ENCODE measurements around the gene UQCR10. TPM values are rescaled to one million over a fixed set of nuclear protein-coding genes. Genes with fewer than 3 reads are reported as not detected.

Gene UQCR10
- total and polyA plus RNA-seq, 2 of the 4 experiments (the other 2 are of a cell fraction) = 103 to 260 TPM

GRCh38 chr22:29757096-29757495 lies 10.1 kb upstream of the UQCR10 start:
- TF ChIP-seq RFX5 (IDR thresholded peaks at IDR 0.05; ENCODE audit: low read depth, low read length) = no peak
- no peak for TF ChIP-seq USF2 (IDR thresholded peaks at IDR 0.05; ENCODE audit: low read depth, low read length)
- no peak for TF ChIP-seq NFE2L2 (IDR thresholded peaks at IDR 0.05; ENCODE audit: low read depth, low read length)
- TF ChIP-seq MAFK (IDR thresholded peaks at IDR 0.05; ENCODE audit: low read depth, low read length) = no peak
- no peak for TF ChIP-seq CTCF (conservative IDR thresholded peaks at IDR 0.05; ENCODE audit: low read depth, low read length)
- no peak for TF ChIP-seq BHLHE40 (IDR thresholded peaks at IDR 0.05; ENCODE audit: low read depth, low read length)
- TF ChIP-seq POLR2A (IDR thresholded peaks at IDR 0.05; ENCODE audit: low read depth, low read length) = no peak
- no peak for TF ChIP-seq MXI1 (IDR thresholded peaks at IDR 0.05; ENCODE audit: borderline replicate concordance, low read depth, low read length)
- no peak for TF ChIP-seq SMC3 (IDR thresholded peaks at IDR 0.05; ENCODE audit: low read depth, low read length)
- TF ChIP-seq MAZ (IDR thresholded peaks at IDR 0.05; ENCODE audit: borderline replicate concordance, low read depth, low read length) = no peak
- TF ChIP-seq RCOR1 (IDR thresholded peaks at IDR 0.05; ENCODE audit: insufficient replicate concordance, low read length) = no peak
- no peak for TF ChIP-seq CHD1 (IDR thresholded peaks at IDR 0.05; ENCODE audit: low read depth, low read length)
- no peak for TF ChIP-seq ELK1 (IDR thresholded peaks at IDR 0.05; ENCODE audit: borderline replicate concordance, low read depth, low read length)
- no peak for TF ChIP-seq FOS (IDR thresholded peaks at IDR 0.05; ENCODE audit: low read depth, low read length)
- TF ChIP-seq CEBPB (IDR thresholded peaks at IDR 0.05; ENCODE audit: low read depth, low read length) = no peak
- TF ChIP-seq RAD21 (IDR thresholded peaks at IDR 0.05; ENCODE audit: low read length) = no peak
- no peak overlapping the region for H3K27ac ChIP-seq (ENCODE audit: insufficient read depth, low read length)
- ChIA-PET CTCF (no interaction called here), POLR2A (ENCODE audit: unreplicated experiment) (no interaction called here)
- no peak overlapping the region for H2AFZ ChIP-seq (replicated peaks; ENCODE audit: low read length, poor library complexity)
- WGBS, 2 experiments (ENCODE audit: extremely low coverage in 2 of 2, insufficient read length in 1 of 2) = no CpG with 5 or more reads among the region's 3 CpGs
- no peak overlapping the region for H3K56ac ChIP-seq (ENCODE audit: extremely low read depth, insufficient read depth, low read length)
- BruUV-seq (replicated peaks) = no TSS peak
- no peak overlapping the region for H4K5ac ChIP-seq (ENCODE audit: low read depth, low read length)
- no peaks in the 10 kb centered on the region for H3K9me3 ChIP-seq (ENCODE audit: control insufficient read depth, insufficient read depth, low read length)
- DNase-seq (no peak), ATAC-seq (ENCODE audit: low read depth) (no peak)
- no peaks in the 10 kb centered on the region for H3K4me1 ChIP-seq (ENCODE audit: control insufficient read depth, insufficient read depth, low read length)
- H2BK20ac ChIP-seq (ENCODE audit: low read depth, low read length) = no peak overlapping the region
- H2AK5ac ChIP-seq (ENCODE audit: low read depth, low read length) = no peak overlapping the region
- peaks cover 4 to 15% of the 10 kb centered on the region in 2 experiments; a peak in 3 of 4 replicates for H3K79me1 ChIP-seq (ENCODE audit: low read depth in 1 of 2, low read length in 2 of 2)
- H4K20me1 ChIP-seq (ENCODE audit: insufficient read depth, low read length) = no peaks in the 10 kb centered on the region; the same call in 1 of the 2 replicates
- H4K8ac ChIP-seq (ENCODE audit: low read depth in 2 of 2, low read length in 2 of 2) = no peak overlapping the region
- H3K14ac ChIP-seq (replicated peaks; ENCODE audit: low read depth, low read length) = no peak overlapping the region
- H3K18ac ChIP-seq (ENCODE audit: low read depth, low read length) = no peak overlapping the region
- H2BK5ac ChIP-seq (ENCODE audit: low read depth, low read length, poor library complexity, severe bottlenecking) = no peak overlapping the region
- no peak overlapping the region for H3K4me3 ChIP-seq (ENCODE audit: insufficient read depth, low read depth, low read length)
- H2AK9ac ChIP-seq (replicated peaks; ENCODE audit: low read depth, low read length, poor library complexity) = no peak overlapping the region
- no peak overlapping the region for H2BK15ac ChIP-seq (ENCODE audit: low read depth, low read length)
- dilution Hi-C loops (cut with HindIII; ENCODE audit: low sequenced_read_pairs, unreplicated experiment) (no loop called here), in situ Hi-C loops (cut with MboI; ENCODE audit: low sequenced_read_pairs) (no loop called here), intact Hi-C loops (cut with micrococcal nuclease) (no loop called here)
- H4K91ac ChIP-seq (ENCODE audit: insufficient read depth, low read depth, low read length) = no peak overlapping the region
- no peak overlapping the region for H3K9ac ChIP-seq (ENCODE audit: low read depth, low read length)
- no peaks in the 10 kb centered on the region for H3K27me3 ChIP-seq (ENCODE audit: control insufficient read depth, insufficient read depth, low read length)
- no peaks in the 10 kb centered on the region for H3K9me1 ChIP-seq (ENCODE audit: insufficient read depth, low read length)
- H3K4ac ChIP-seq (ENCODE audit: low read depth, low read length) = no peak overlapping the region
- H2BK120ac ChIP-seq (ENCODE audit: low read depth, low read length) = no peak overlapping the region
- H3K23ac ChIP-seq (ENCODE audit: low read depth, low read length) = no peak overlapping the region
- H3K4me2 ChIP-seq (ENCODE audit: low read depth, low read length) = no peak overlapping the region
- 0 out of 2 replicates have a peak, but pooled peaks cover 2% of the 10 kb centered on the region for H3K36me3 ChIP-seq (ENCODE audit: control insufficient read depth, insufficient read depth, low read length)
